COR-L47 (cell line): Measurements from ENCODE around the gene LDLR.
"Not testable (repeated sequence)": the region's sequence is repeated elsewhere in the genome, so short reads cannot be mapped to it uniquely, and the experiment has no call there.

Source experiments
- DNase-seq: peaks from one replicate; lab custom pipeline; 2025; lab: John Stamatoyannopoulos, UW

Gene LDLR

DNA sequence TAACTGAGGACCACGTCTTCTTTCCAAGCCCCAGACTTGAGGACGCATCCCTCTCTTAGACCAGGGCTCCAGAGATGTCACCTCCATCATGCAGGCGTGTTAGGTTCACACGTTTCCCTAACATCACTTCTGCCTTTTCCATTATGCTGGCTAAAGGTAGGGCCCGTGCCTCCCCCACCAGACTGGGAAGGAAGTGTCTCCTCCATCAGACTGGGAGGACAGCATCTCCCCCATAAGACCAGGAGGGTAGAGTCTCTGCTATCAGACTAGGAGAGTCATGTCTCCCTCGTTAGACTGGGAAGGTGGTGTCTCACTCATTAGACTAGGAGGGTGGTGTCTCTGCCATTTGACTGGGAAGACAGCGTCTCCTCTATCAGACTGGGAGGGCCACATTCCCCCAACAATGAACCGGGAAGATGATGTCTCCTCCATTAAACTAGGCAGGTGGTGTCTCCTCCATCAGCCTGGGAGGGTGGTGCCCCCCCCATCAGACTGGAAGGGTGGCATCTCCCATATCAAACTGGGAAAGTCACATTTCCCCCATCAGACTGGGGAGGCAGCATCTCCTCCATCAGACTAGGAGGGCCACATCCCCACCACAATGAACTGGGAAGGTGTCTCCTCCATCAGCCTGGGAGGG lies 84.4 kb downstream of the LDLR start:
- DNase-seq: no peak

DNA sequence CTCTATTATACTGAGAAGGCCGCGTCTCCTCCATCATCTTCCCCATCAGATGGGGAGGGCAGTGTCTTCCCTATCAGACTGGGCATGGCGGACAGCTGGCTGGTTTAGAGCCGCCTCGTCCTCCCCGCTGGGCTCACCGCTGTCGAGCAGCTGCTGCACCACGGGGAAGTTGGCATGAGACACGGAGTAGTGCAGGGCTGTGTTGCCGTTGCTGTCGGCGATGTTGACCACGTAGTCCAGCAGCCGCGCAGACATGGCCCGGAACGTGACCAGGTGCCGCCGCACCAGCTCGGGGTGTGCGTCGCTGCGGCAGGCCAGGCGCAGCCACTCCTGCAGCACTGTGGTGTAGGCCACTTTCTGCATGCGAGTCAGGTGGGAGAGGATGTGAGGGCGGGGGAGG lies 85.1 kb downstream of the LDLR start:
- DNase-seq: peak; percentile 81

DNA sequence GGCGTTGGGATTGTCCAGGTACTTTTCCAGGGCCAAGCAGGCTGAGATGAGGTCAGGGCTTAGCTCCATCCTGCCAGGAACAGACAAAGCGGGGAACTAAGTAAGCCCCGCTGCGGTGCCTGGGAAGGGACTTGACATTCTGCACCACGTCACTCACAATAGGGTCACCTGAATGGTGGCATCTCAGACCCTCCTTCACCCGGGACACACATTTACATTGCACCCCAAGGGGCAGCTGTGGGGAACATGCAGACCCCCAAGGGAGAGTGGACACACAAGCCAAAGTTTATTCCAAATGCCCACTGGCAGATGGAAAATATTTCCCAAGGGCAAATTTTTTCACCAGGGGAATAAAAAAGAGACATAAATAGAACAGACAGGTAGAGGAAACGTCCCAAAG lies 86.7 kb downstream of the LDLR start:
- DNase-seq: no peak

DNA sequence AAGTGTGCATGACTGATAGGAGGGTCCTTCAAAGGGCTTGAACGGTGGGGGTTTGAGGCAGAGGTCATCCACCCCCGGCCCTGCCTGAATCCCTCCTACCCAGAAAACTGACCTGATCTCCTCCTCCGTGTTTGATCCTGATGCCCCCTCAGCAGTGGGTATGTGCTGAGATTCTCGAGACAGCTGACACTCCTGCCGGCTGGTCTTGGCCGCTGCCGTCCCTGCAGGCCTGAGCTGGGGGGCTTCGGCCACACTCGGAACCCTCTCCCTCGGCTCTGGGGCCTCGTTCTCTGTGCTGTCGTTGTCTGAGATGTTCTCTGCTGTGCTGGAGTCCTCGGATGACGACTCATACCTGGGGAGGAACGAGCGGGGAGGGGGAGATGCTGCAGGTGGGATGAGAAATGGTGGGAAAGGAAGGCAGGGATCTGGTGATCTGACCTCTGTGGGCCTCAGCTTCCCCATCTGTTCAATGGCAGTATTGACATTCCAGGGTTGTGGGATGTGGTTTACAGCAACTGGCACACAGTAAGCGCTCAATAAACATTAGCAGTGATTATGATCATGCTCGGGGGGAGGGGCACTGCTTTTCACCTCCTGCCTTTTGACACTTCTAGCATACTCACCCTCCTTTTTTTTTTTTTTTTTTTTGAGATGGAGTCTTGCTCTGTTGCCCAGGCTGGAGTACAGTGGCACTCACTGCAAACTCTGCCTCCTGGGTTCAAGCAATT lies 87.4 kb downstream of the LDLR start:
- DNase-seq: no peak

DNA sequence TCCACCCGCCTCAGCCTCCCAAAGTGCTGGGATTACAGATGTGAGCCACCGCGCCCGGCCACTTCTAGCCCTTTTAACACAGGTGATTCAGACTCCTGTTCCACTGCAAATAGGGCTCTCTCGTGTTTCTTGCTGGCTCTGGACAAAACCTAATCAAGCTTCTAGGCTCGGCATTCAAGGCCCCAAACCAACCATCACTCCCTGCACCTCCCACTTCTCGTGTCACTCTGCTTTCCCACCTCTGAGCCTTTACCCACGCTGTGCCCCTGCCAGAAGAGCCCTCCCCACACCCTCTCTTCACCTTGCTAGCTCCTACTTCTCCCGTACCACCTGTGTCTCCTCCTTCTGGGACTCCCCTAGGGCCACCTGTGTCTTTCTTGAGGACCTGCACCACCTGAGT lies 88.3 kb downstream of the LDLR start:
- no peak for DNase-seq

DNA sequence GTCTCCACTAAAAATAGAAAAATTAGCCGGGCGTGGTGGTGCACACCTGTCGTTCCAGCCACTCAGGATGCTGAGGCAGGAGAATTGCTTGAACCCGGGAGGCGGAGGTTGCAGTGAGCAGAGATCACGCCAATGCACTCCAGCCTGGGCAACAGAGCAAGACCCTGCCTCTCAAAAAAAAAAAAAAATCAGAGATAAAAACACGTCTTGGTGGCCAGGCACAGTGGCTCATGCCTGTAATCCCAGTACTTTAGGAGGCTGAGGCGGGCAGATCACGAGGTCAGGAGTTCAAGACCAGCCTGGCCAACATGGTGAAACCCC lies 89.8 kb downstream of the LDLR start:
- not testable (repeated sequence) for DNase-seq

DNA sequence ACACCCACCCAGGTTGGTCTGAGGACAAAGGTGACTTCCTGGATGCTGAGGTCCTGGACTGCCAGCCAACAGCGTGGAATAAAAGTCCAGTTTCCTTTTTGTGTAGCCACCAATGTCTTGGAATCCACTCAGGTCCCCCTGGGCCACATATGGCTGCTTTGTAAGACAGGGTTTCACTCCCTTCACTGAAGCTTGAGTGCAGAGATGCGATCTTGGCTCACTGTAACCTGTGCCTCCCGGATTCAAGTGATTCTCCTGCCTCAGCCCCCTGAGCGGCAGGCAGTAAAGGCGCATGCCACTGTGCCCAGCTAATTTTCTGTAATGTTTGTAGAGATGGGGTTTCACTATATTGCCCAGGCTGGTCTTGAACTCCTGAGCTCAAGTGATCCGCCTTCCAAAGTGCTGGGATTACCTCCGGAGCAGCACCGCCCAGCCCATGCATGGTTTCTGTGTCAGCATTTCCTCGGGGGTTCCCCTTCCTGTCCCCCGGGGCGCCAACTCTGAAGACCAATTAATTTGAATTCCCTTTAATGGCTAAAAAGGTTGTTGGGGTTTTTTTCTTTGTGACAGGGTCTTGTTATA lies 90.5 kb downstream of the LDLR start:
- no peak for DNase-seq

DNA sequence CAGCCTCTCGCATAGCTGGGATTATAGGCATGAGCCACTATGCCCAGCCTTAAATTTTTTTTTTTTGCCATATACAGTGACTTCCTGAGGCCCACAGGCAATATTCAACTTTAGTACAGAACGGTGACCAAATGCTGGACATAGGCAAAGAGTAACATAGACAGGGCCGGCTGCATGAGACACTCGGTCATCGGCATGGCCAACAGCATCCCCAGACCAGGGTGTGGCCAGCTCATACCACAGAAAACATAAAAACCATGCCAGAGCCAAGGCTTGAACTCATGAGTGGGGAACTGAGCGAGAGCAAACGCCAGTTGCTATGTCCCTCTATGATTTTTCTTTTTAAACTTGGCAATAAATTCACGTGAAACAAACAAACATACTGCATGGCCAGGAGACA lies 91.1 kb downstream of the LDLR start:
- no peak for DNase-seq

DNA sequence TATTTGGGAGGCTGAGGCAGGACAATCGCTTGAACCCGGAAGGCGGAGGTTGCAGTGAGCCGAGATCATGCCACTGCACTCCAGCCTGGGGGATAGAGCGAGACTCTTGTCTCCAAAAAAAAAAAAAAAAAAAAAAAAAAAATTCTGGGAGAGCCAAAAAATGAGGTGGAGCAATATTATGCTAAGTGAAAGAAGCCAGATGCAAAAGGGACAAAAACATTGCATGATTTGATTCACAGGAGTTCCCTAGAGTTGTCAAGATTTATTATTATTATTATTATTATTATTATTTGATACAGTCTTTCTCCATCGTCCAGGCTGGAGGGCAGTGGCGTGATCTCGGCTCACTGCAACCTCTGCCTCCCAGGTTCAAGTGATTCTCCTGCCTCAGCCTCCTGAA lies 91.7 kb downstream of the LDLR start:
- not testable (repeated sequence) for DNase-seq

DNA sequence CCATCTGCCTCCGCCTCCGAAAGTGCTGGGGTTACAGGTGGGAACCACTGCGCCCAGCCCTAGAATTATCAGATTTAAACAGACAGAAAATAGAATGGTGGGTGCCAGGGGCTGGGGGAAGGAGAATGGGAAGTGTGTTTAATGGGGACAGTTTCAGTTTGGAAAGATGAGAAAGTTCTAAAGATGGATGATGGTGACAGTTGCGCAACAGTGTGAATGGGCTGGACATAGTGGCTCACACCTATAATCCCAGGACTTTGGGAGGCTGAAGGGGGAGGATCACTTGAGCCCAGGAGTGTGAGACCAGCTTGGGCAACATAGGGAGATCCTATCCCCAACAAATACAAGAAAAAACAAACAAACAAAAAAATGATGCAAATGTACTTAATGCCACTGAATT lies 92.2 kb downstream of the LDLR start:
- DNase-seq: no peak
